Activated CD4-positive, alpha-beta T cell treated with anti-CD3 and anti-CD28 coated beads, Interleukin-10, Interleukin-2, amounts not matched to agents 100 ng/mL and 50 ng/mL, durations not matched to agents 16 hours and 8 hours (primary cell): ENCODE measurements around the gene CLCNKA.
A peak's percentile ranks its signal among the peaks of the same experiment; 100 is the strongest.
"Not testable (repeated sequence)": the region's sequence is repeated elsewhere in the genome, so short reads cannot be mapped to it uniquely, and the experiment has no call there.

Experiments used
- DNase-seq: peaks from one replicate; pipeline ENCODE4 v3.0.0-alpha.2; 2020

The CLCNKA gene

GRCh38 chr1:16018308-16018707 is 3.5 kb upstream of the CLCNKA start:
- DNase-seq: no peak

GRCh38 chr1:16018749-16019643 is 2.8 kb upstream of the CLCNKA start:
- DNase-seq: no peak

DNA sequence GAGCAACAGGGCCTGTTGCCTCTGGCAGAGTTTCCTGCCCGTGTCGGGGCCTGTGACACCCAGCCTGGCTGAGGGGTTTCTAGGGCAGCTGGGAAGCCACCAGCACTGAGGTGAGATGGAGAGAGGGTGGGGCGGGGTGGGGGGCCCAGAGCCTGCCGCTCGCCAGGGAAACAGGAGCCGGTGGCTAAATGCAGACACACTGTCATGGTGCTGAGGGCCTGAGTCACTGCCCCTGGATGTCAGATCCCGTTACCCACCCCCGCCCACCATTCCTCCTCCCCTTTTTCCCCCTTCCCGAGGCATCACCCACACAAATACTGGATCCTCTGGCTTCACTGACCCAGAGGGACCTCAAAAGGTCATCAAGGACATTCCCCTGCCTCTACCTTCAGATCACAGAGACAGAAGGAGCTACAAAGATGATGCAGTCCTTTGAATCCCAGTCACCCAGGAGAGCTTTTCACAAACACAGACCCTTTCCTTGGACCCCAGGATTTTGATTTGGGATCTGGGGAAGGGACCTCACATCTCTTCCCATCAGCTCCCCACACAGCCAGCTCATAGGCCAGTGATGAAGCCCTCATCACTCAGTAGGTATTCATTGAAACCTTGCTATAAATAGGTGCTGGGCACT is 2.1 kb upstream of the CLCNKA start:
- DNase-seq: no peak

DNA sequence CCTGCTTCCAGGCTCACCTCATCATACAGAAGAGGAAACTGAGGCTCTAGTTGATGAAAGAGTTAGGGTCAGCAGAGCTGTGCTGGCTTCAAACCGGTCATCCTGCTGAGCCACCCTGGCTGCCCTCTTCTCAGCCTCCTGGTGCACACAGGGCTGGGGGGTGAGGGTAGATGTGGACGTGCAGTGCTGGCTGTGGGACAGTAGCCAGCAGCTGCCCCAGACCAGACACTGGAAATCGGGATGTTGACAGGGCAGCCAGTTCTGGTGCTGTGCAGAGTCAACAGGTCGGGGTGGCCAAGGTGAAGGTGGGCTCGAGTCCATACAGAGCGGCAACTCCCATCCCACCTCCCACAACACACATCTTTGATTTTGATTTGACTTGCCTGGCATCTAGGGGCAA is 1.5 kb upstream of the CLCNKA start:
- DNase-seq: no peak

DNA sequence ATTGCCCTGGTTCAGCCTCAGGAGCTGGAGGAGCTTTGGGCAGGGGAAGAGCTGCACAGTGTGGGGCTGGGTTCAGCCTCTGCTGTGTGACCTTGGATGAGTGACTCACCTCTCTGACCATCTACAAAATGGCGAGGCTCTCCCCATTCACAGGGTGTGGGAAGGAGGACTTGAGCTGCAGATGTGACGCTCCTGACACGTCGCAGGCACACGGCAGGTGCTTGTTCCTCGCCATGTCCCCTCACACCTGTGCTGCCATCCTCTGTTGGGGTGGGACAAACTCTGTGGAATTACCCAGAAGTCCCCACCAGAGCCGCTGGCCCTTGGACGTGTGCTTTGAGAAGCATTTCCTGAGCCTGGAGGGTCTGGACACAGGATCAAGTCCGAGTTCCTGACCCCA is 958 bp upstream of the CLCNKA start:
- DNase-seq: not testable (repeated sequence)

DNA sequence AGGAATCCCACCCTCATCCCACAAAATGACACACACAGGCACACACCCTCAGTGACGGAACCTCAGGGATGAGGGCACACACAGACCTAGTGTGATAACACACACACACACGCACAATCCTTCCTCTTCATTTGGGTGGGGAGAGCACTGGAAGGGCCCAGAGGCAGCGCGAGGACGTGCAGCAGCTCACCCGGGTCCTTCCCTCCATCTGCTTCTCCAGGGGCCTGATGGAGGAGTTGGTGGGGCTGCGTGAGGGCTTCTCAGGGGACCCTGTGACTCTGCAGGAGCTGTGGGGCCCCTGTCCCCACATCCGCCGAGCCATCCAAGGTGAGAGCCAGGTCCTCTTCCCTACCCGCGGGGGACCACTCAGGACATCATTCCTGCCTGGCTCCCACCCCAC is 557 bp downstream of the CLCNKA start:
- DNase-seq: no peak

DNA sequence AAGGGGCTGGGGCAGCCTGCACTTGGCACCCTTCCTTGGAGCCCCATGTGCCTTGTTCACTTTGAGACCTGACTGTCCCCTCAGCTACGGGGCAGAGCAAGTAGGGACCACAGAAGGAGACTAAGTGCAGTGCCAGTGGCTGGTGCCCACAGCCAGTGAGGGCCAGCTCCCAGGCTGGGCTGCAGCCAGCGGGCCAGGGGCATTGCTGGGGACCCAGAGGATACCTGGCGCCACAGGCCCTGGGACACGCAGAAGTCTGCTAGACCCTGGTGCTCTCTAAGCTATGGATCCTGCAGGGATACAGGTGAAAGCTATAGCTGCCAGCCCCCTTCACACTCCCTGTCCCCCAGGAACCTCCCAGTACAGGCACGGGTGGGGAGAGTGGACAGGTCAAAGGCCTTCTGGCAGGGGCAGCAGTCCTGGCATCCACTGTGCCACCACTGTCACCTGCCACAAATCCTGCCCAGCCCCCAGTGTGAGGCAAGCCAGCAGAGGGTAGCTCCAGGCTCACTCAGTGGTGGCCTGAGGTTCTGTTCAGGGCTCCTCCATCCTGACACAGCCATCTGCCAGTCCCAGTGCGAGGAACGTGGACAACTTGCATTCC is 1.3 kb downstream of the CLCNKA start:
- no peak for DNase-seq

GRCh38 chr1:16026302-16026701 is 4.5 kb downstream of the CLCNKA start:
- not testable (repeated sequence) for DNase-seq

GRCh38 chr1:16026723-16027484 is 5.1 kb downstream of the CLCNKA start:
- DNase-seq: no peak

DNA sequence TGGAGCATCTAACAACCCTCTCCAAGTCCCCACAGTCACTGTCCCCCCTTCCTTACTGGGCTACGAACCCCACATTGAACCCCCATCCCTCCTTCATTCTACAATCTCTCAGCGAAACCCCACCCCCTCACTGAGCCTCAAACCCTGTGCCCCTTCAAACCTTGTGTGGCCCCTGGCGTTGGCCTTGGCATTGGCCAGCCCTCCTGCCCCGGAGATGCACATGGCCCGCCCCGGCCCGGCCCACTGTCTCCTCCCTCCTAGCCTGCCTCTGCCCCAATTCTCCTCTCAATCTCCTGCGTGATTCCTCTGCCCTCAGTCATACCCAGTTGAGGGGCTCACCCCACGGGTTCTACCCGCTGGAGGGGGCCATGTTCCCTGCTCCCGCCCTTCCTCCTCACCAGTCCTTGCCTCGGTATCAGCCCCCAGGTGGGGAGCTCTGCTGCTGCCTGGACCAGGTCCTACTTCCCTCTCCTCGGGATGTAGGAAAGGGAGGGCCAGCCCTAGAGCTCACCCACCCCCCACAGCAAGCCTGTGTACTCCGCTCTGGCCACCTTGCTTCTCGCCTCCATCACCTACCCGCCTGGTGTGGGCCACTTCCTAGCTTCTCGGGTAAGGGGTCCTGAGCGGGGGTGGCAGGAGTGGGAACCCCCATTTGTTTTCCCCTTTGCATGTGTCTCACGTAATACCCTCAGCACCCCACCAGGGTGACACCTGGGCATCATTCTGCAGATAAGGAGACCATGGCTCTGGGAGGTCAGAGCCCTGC is 6.6 kb downstream of the CLCNKA start:
- DNase-seq: no peak

- not testable (repeated sequence) for DNase-seq
Observed at GRCh38 chr1:16029003-16029268, 7.1 kb downstream of the CLCNKA start.

DNA sequence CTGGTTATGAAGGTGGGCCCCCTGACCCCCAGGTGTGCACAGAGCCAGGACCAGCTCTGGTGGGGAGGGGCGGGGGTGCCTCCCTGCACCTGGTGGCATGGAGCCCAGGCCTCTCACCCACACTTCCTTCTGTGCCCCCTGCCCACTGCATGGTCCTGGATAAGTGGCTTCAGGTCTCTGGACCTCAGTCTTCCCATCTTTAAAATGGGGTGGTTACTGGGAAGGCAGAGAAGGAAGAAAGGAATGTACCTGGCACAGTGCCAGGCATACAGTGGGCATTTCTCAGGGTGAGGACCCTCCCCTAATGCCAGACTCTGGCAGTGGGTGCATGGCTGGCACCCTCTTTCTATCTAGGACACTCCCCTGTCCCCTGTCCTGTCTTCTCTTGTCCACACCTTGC is 7.5 kb downstream of the CLCNKA start:
- no peak for DNase-seq

DNA sequence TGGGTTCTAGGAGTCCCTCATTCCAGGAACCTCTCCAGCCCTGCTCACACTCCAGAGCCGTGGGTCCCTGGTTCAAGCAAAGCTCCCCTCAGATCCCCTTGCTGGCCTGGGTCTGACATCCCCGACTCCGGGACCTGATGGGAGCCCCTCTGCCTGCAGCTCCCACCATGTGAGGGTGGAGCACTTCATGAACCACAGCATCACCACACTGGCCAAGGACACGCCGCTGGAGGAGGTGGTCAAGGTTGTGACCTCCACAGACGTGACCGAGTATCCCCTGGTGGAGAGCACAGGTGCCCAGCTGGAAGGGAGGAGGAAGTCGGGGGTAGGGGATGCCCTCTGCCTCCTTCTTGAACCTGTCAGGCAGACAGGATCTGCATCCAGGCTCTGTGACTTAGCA is 9.7 kb downstream of the CLCNKA start:
- DNase-seq: no peak

DNA sequence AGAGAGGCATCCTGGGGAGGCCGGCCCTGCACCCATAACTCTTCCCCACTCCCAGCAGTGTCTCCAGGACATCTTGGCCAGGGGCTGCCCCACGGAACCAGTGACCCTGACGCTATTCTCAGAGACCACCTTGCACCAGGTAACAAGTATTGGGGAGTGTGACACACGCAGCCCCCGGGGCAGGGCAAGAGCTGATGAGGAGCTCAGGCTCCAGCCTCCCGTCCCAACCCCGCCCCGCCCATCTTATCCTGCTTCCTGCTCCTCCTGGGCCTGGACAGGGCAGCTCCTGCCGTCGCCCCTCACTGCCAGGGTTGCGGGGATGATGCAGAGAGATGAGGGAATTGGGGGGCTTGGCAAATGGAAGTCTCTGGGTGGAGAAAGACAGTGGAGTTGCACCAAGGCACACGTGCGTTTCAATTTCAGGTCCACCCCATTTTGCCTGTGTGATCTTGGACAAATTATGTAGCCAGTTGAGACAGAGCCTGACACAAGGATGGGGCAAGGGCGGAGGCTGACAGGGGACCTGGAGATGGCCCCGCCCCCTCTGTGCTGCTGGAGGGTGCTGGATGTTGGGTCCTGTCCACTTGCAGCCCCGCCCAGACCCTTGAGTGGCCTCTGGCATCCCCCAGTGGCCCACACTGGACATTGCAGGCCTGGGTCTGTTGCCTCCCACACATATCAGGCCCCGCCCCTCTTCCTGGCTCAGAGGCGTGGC is 10.7 kb downstream of the CLCNKA start:
- DNase-seq: peak; percentile 76

- DNase-seq: not testable (repeated sequence)
Observed at GRCh38 chr1:16033103-16033632, 11.3 kb downstream of the CLCNKA start.

DNA sequence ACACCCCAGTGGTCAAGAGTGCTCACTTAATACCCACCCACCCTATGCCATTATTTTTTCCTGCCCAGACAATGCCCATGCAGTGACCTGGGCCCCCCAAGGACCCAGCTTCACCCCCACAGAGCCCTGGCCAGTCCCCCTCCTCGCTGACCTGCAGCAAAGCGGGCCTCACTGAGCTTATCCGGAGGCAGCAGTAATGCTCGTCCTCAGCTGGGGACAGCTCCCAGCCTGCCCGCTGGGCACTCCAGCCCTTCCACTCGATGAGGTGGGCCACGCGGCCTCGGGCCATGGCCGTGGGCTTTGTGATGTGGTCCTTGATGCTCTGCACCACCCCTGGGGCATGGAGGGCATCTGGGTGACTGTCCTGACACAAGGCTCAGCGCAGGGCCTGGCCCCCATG is 14.6 kb downstream of the CLCNKA start:
- not testable (repeated sequence) for DNase-seq

- DNase-seq: no peak
Observed at GRCh38 chr1:16038620-16038912, 16.7 kb downstream of the CLCNKA start.

DNA sequence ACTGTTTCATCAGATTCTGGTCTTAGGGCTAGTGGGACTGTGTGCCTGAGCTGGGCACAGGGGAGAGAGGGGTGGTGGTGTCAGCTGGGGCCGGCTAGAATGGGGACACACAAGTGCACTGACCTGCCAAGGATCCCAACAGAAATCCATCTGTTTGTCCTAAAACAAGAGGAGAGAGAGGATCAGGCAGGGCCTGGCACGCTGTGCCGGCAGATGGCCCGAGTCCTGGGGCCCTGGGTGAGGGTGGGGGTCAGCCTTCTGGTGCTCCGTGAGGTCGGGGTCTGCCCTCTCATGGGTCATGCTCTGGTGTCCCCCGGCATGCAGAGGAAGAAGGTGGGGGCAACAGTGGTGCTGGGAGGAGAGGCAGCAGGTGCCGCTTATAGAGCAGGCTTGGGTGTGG is 18.0 kb downstream of the CLCNKA start:
- not testable (repeated sequence) for DNase-seq

DNA sequence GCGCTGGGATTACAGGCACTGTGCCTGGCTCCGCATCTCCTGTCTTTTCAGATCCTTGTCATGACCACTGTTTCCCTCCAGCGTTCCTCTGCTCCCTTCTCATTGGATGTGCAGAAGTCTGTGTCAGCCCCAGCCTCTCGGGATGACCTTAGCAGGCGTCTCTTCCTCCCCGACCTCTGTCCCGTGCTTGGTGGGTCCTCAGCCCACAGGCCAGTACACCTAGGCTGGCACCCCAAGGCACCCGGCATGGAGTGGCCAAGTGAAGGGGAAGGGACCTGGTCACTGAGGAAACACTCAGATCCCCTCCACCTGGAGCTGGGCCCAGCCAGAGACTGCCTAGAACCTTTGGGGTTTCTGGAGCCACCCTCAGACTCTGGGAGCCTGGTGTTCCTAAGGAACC is 19.4 kb downstream of the CLCNKA start:
- DNase-seq: no peak

GRCh38 chr1:16042096-16042495 is 20.3 kb downstream of the CLCNKA start:
- DNase-seq: no peak

- not testable (repeated sequence) for DNase-seq
Observed at GRCh38 chr1:16042654-16043053, 20.8 kb downstream of the CLCNKA start.

- DNase-seq: no peak
Observed at GRCh38 chr1:16043521-16043920, 21.7 kb downstream of the CLCNKA start, which contains the start of gene CLCNKB. TSS of gene CLCNKB (plus strand) at chr1:16043782. CDS start at chr1:16044493, 711 bp downstream.
